DOHH2 (cell line): Measurements from ENCODE around the gene CCNL1.

ENCODE experiments used
- CTCF ChIP-seq: fragments of 200-600 bp; sonication (generic); IDR thresholded peaks from one replicate; pipeline ENCODE4 v1.5.1; 2014; ENCODE audit warnings: antibody characterized with exemption, mild to moderate bottlenecking, low read depth, low read length; ENCODE audit not compliant: poor library complexity, severe bottlenecking
- EZH2phosphoT487 ChIP-seq: fragments of 200-600 bp; sonication (generic); IDR thresholded peaks from 2 replicates; pipeline ENCODE4 v1.6.1; 2017; ENCODE audit warnings: borderline replicate concordance, mild to moderate bottlenecking, antibody characterized with exemption, low read length, moderate library complexity, mixed read lengths

GRCh38 chr3:157110761-157111278, 49.1 kb downstream of the CCNL1 start:
- TF ChIP-seq CTCF (no peak), EZH2phosphoT487 (no peak)
